Measurements from ENCODE around the gene SUPT4H1.

The SUPT4H1 gene

DNA sequence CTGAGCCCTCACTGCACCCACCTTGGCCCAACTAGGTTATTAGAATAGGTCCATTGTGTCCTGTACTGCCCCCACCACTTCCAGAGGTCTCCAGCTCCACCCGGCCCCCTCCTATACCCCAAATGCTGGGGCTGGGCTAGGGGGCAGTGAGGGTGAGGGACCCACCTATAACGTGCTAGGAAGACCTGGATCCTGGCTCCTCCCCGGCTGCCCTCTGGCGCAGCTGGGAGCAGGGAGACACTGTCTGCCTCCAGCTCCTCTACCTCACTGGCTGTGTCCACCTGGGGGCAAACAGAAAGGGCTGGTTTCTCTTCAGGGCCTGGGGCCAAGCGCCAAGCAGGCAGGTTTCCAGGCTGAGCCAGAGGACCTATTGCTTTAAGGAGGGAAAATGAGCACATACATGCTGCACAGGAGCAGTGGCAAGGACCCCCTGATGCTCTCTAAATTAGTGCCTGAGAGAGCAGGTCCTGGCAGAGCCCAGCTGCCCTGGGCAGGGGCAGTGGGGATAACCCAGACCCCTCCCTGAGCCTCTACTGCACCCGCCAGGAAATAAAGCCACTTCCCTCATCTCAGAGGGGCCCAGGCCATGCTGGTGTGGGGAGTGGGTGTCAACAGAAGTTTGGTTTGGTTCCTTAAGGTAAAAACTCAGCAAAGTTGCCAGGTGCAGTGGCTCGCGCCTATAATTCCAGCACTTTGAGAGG lies 35.6 kb downstream of the SUPT4H1 start:
- DNase-seq: no peak

DNA sequence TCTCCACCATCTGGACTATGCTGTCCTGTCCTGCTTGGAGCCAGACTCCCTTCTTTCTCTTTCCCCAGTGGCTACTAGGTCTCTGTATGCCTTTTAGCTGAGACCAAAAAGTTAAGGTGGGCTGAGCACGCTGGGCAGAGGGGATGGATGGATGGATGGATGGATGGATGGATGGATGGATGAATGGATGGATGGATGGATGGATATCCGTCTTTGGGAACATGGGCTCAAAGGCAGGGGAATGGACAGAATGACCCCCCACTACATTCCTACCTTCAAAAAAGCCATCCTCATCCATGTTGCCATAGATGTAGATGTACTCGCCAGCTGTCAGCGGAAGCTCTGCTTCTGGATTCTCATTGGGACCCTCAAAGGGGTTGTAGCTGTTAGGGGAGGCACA lies 36.3 kb downstream of the SUPT4H1 start:
- DNase-seq: no peak

DNA sequence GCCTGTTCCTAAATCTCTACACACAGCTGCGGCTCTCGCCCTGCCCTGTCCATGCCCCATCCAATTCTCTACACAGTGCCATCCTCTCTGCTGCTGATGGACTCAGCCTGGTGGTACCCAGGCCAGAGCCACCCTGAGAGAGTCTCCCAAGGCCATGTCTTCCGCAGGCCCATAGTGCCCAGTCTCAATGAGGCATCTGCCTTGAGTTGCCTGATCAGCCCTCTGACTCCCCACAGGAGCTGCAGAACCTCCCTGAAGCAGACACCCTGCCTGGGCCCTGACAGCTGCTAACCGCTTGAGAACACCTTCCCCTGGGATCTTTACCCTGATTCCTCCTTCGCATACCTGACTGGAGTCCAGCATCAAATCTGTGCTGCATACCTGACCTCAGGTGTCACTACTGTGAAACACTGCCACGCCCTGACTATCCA lies 36.7 kb downstream of the SUPT4H1 start:
- no peak for DNase-seq

DNA sequence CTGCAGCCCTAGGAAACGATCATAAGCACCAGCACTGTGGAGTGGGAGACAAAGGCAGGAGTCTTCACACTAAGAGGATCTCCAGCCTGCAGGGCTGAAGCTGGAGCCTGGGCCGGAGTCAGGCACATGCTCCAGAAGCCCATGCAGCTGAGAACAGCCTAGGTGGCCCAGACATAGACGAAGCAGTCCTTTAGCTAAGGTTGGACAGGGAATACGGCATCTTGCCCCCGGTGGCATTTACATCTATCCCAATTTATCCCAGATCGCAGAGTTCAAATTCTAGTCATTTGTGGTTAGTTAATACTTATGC lies 37.3 kb downstream of the SUPT4H1 start:
- DNase-seq: no peak

DNA sequence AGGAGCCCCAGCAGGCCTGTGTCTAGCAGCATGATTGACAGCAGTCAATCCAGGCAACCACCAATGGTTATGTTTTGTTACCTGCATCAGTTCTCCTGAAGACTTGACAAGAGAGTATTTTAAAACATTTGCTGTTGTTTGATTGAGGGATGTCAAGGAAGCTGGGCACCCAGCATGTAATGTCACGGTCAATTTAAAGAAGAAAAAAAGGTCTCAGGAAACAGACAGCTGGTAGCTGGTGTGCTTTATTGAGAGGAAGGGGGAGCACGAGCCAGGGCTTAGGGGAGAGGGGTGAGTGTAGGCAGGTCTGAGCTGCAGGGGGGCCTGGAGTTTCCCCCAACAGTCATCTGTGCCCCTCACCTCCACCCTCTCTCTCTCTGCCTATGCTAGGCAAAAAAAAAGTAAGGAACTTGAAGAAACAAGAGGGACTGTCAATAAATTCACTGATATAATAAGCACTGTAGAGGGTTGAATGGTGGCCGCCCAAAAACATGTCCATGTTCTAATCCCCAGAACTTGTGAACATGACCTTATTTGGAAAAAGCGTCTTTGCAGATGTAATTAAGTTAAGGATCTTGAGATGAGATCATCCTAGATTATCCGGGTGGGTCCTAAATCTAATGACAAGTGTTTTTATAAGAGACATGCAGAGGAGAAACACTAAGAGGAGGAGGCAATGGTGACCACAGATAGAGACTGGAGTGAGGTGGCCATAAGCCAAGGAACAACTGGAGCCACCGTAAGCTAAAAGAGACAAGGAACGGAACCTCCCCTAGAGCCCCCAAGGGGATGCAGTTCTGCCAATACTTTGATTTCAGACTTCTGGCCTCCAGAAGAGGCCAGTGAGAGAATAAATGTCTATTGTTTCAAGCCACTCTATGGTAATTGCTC lies 37.9 kb downstream of the SUPT4H1 start:
- no peak for DNase-seq

DNA sequence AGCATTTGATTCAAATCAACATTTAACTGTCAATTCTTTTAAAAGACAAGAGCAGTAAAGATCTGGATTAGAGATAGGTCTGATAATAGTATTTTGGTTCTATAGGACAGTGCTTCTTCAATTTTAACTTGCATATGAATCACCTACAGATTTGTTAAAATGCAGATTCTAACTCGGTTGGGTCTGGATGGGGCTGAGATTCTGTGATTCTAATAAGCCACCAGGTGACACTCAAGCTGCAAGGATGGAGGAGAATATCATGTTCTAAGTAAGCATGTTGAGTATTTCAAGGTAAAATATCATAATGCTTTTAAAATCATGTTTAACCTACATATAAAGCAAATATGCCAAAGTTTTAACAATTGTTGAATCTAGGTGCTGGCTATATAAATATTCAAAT lies 39.2 kb downstream of the SUPT4H1 start:
- DNase-seq: no peak

DNA sequence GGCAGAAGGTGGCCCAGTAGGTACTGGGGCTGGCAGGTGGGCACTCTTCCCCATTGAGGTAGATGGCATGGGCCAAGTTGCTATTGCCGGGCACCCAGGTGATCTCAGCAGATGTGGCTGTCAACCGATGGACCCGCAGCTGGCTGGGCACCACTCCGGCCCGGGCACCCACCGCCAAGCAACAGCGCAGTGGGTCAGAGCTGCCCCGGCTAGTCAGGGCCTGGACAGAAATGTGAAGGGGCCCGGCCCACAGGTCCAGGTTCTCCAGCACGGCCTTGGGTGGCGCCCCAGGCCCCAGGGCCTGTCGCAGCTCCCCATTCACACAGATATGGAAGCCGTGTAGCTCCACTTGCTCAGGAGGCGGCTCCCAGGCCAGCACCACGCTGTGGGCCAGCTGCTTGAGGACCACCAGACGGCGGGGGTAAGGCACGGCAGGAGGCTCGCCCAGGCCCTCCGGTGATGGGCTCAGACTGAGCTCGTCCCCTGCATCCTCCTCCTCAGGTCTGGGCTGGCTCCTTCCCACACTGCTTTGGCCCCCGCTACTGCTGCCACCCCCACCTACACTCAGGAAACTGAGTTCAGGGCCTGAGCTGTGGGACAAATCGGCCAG lies 39.9 kb downstream of the SUPT4H1 start:
- DNase-seq: no peak

DNA sequence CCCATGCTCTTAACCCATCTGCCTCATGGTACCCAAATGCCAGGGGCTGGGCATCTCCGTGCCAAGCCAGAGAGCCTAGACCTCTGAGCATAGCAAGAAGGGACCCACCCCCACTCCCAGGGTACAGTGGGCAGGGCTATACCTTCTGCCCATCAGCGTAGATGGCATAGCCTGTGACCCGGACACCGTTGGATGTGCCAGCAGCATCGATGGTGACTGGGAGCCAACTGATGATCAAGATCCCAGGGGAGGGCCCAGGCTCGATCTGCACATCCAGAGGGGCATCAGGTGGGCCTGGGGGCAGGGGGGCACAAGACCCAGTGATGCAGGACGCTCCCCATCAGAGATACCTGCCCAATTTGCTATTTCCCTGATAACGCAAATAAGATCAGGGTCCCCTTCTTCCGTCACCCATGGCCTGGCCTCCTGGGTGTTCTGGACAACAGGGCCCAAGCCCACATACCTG lies 40.5 kb downstream of the SUPT4H1 start:
- DNase-seq: no peak

DNA sequence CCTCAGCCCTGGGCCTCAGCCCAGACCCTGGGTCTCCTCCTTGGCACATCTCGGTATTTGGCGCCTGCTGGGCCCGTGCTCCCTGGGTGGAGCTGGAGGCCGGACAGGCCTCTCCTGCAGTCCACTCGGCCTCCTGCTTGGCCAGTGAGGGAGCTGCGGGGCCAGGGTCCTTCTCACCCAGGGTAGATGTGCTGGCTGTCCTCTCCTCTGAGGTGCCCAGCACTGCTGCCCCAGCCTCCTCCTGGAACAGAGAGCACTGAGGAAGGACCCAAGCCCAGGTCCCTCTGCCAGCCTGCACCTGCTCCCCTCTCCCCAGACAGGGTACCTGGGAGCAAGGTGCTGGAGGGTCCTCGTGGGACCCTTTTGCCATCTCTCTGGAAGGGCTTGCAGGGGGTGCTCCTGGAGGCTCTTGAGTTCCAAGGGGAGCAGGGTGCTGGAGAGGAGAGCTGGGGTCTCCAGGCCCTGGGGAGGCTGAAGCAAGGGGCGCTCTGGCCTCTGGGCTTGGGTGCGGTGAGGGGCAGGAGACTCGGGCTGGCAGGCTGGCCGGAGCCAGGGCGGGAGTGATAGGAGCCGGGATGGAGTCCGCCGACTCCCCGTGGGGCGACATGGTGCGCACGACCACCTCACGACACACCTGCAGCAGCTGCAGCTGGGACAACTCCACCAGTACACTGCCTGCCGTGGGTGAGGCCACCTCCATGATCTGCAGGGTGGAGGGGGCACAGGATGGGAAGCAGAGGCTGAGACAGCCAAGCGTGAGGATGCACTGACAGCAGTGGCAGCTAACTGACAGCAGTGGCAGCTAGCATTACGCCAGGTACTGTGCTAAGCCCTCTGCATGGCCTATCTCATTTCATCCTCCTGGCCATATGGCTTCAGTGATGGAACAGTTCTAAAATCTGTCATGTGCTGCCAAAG lies 41.2 kb downstream of the SUPT4H1 start:
- DNase-seq: no peak

DNA sequence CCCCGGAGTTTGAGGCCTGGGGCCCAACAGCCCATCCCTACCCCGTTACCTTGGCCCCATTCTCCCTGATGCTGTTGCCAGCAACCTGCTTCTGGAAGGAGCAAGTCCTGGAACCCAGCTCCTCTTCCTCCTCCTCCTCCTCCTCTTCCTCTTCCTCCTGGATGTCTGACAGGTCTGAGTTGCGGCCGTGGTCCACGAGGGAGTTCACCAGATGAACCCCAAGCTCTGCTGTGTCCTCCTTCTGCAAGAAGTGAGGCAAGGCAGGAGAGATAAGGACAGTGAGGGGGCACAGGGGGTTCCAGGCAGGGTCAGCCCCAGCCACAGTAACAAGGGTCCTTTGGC lies 42.1 kb downstream of the SUPT4H1 start:
- DNase-seq: no peak

DNA sequence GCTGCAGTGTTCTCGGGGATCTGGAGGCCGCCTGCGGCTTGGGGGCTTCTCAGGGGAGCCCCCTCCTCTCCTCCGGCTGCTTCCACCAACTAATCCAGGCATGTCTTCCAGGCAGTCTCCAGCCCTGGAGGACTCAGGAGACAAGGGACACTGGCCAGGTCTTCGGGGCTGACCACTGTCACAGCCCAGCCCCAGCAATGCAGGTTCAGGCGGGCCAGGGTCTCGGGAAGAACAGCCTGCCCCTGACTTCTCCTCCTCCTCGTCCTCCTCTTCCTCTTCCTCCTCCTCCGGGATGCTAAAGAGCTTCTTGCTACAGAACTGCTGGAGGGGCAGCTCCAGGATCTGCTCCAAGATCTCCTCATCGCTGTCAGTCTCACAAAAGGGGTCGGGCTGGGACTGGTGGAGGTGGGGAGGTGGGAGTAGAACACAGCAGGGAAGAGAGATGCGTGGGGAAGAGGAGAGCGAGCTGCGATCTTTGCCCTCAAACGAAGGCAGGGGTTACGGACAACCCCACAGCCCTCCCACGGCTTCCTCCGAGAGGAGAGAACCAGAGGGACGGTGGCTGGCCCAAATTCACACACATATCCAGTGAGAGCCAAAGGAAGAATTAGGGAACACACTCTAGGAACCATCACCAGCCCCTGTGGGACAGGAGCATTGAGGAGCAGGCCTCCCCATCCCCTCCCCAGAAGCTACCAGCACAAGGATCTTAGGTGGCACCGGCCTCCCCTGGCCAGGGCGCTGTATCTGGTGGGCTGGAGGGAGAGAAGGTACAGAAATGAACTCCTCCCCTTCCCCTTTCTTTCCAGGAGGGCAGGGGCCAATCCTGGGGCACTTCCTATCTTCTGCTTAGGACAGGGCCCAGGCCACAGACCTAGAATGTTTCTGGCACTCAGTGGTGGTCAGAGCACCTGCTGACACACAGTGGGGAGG lies 42.8 kb downstream of the SUPT4H1 start:
- DNase-seq: no peak

DNA sequence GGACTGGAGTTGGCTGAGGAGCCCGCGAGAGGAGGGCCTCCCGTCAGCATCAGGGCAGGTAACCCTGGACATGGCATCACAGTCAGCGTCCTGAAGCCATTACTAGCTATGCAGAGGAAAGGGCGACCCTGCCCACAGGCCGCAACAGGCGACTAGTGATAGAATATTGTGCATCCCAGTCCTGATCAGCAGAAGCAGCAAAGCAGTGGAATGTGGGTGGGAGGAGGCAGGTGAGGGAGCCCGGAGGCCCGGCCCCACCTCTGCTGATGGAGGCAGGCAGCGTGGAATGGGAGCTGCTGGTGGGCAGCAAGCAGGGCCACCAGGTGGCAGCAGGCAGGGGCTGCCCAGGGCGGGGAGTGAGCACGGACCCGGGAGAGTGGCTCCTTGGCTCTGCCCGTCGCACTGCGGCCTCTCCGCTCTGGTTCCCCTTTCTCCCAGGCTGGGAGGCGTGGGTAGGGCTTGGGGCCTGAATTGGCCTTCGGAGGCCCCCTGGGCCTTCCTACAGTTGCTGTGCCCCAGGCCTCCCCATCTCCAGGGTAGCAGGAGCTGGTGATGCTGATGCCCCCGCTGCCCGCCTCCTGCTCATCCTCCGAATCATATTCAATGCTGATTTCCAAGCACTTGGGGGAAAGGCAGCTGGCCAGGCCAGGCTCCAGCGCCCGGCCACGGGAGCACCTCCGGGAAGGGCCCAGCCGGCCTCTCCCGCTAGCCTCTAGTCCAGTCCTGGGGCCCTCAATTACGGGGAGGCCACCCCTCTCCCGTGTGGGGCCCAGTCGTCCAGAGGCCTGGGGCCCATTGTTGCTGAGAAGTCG lies 43.6 kb downstream of the SUPT4H1 start:
- DNase-seq: no peak

DNA sequence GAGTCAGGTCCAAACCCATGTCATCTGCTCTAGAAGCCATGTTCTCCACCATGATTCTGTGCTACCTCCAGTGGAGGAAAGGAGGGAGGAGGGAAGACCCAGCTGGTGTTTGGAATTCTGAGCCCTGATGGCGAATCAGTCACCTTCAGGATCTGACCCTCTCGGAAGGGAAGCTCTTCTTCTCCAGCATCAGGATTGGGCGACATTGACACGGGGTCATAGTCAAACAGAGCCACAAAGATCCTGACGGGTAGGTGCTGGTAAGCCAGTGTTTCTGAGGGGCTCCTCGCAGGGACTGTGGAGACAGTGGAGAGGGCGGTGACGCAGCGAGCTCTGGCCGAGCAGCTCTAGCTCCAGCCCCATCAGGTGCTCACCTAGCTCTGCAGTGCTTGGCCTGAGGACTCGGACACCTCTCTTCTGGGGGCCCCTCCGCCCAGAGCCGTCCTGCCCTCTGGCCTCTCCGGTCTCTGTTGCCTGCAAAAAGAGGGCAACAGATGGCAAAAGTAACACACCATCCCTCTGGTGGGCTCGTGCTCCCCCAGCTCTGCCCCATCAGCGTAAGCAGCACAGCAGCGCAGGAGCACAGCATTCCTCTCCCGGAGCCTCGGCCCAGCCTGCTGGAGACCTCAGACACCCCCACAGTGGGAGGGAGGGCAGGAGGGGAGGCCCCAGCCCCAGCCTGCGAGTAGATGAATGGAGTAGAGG lies 44.4 kb downstream of the SUPT4H1 start:
- DNase-seq: no peak

DNA sequence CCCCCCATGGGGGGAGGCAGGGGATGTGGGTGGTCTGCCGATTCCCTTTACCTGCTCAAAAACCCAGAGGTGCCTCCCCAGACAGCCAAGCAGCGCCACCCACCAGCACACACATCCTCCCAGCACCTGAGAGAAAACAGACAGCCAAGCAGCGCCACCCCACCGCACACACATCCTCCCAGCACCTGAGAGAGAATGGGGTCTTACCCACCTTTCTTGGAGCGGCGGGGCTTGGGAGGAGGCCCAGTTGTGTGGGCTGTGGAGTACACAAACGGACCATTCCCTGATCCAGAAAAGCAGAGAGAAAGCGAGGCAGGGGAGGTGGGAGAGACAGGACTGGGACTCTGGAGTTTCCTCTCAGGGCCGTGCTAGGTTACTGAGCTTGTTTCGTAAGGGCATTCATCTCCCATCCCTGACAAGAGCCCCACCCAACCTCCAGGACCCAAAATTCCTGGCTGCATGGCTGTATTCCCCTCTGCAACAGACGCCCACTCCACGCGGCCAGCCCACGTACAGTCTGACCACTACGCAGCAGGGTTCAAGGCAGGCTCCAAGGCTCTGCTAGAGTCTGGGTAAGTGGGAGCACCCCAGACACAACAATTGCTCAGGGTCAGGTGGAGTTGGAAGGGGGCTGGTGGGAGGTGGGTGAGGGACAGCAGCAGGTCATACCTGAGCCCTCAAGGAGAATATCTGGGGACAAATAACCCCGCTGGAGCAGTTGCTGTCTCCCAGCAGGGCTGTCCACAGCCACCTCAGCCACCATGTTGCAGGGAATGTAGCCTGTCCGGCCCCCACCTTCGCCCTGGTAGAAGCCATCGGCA lies 45.7 kb downstream of the SUPT4H1 start:
- no peak for DNase-seq

DNA sequence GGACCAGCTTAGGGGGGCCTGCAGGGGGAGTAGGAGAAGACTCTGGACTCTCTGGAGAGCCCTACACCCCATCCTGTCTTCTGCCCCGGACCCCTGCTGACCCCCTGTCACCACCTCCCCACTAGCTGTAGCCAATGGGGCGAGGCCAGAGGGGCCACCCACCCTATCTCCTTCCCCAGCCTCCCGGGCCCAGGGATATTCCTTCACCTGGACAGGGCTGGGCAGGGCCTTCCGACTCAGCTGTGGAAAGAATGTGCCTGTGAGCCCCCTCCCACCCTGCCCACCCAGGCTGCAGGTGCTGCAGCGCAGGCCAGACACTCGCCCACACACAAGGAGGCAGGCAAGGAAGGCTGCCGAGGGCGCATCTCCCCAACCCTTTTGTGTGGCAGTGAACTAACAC lies 46.4 kb downstream of the SUPT4H1 start:
- DNase-seq: no peak

DNA sequence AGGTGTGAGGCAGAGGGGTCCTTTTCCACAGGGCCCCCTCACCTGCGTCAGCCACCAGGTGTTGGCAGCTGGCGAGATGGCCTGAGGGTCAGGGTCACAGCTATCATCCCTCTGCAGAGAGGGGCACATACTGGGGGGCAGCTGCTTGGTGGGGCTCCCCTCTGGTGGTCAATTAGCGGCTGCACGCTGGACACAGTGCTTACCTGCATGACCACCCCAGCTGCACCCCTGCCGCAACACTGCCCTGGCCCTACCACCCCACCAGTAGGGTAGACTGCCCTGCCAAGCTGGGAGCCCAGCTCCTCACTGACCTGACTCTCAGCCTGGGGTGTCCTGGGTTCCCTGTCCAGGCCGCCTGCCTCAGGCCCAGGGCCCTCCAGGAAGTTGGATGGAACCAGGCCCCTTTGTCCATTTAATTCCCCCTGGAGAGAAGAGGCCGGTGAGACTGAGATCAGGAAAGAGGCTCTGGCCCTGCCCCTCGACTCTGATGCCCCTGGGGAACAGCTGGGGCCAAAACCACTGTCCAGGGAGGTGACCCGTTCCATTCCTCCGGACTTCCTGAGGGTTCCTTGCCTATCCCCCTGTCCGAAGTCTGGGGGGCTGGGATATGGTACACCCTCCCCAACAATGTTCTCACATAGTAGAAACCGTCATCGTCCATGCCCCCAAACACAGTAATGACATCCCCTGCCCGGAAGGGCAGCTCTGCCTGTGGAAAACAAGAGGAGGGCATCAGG lies 47.1 kb downstream of the SUPT4H1 start:
- DNase-seq: no peak

DNA sequence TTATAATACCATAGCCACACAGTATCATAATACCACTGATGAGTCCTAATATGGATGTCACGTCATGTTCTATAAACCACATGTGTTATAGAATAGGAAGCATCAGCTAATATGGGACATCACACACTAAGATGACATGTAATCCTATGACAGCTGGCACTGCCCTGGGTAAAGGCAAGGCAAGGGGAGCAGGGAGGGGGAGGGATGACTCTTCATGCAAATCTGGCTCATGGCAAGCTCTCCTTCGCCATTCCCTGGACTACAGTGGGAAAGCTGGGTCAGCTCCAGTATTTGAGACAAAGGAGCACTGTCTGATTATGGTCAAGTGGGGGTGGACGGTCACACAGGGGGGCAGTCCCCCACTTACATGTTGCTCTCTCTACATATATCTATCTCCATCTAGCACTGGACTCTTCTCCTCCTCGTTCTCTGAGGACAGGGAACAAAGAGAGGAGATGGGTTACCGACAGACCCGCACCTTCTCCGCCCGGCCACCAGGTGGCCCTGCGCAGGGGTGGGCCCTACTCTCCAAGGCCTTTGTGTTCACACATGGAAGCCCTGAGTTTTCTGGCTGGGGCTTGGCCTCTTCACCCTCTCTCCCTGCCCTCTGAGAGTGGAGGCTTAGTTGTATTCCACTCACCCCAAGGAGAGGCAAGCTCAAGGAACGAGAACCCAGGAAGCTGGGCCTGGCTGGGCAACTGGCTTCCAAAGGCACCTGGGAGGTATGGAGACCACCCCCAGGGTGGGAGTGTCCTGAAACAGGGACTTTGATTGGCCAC lies 47.8 kb downstream of the SUPT4H1 start:
- DNase-seq: peak; percentile 66

Measured in stimulated activated CD4-positive, alpha-beta T cell treated with anti-CD3 and anti-CD28 coated beads, Interleukin-1b, Interleukin-23, amount 100 ng/mL, for 48 hours (primary cell).